ENCODE data around the gene WWTR1. TPM values are rescaled to one million over a fixed set of nuclear protein-coding genes. Genes with fewer than 3 reads are reported as not detected.

Gene WWTR1
- total and polyA plus RNA-seq, 4 donors: 93.5 to 225 (median 131) TPM

DNA sequence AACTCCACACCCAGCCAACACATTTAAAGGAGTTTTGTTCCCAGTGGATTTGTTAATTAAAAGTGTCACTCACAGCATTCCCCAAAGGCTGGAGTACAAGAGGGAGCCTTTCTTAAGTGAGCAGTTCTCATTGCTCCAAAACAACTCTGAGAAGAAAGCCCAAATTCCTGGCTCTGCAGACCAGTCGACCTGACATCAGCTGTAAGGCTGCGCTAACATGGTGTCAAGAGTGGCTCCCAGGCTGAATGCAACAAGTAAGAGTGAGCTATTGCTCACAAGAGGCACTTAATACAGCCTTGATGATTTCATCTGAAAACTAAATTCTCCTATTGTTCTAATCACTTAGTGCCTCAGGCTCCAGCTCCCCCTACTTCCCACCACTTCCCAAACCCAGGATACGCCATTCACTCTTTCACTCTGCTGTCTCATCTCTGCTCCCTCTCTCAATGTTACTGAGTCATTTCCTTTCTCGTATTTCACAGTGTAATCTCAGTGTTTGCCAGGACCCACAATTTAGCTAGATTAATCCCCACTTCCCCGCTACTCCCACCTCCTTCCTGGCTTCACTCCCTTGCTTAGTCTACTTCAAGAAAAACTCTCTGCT is 81.8 kb downstream of the WWTR1 start:
- intact Hi-C loops (cut with DNase I): no loop called here
- 6 to 9% methylated on average over 5 of the region's 5 CpGs for WGBS, 2 donors

DNA sequence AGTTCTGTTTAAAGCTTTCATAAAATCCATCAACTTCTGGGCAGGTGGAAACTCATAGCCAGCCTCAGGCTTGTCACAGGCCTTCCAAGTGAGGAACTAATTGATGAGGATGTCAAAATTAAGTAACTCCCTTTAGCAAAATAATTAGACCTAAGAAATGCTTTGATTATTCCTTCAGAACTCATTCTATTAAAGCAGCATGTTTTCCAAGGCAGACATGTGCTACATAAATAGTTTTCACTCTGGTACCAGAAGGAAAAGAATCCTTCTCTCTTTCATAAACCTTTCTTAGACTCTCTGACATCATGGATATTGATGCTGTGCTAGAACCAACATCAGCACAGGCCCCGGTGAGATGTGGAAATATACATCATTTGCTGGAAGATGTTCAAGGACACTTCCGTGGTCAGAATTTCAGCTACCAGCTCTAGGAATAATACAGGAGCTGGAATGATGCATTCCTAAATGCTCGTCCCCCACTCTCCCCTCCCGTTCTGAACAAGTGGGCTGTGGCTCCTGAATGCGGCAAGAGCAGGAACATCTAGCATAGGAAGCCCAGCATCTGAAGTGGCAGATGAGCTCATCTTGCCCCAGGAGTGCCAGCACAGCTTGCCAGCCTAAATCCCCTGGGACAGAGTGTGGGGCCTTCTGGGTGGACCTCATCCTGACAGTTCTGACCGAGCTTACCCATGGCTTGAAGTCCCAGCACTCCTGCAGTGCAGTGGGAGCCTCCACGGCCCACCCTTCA is 82.4 kb downstream of the WWTR1 start:
- Histone ChIP-seq H3K27ac (ENCODE audit: low read depth in 1 of 2, low read length in 2 of 2) (peak overlapping the region; percentile 79 to 97), H3K36me3 (ENCODE audit: control insufficient read depth in 1 of 2, insufficient read depth in 2 of 2, low read length in 1 of 2) (no peaks in the 10 kb centered on the region), H3K4me3 (ENCODE audit: low read length in 2 of 2) (no peak overlapping the region), H3K9me3 (ENCODE audit: control insufficient read depth, low read length) (no peaks in the 10 kb centered on the region), H3K27me3 (ENCODE audit: control insufficient read depth in 1 of 2, insufficient read depth in 2 of 2, low read length in 1 of 2) (no peaks in the 10 kb centered on the region), H3K4me1 (ENCODE audit: control insufficient read depth in 1 of 2, insufficient read depth in 2 of 2, low read length in 2 of 2) (peaks cover 9 to 24% of the 10 kb centered on the region in 2 donors)
- intact Hi-C loops (cut with DNase I): no loop called here
- WGBS, 2 donors: 6 to 10% methylated on average over 7 of the region's 7 CpGs
- ATAC-seq (ENCODE audit: low FRiP score) (peak; percentile 62), DNase-seq (peak; percentile 81 to 90)

More for the DNA sequence above, 81.8 kb downstream of the WWTR1 start:
- Histone ChIP-seq H3K27me3 (ENCODE audit: control insufficient read depth in 1 of 2, insufficient read depth in 2 of 2, low read length in 1 of 2) (no peaks in the 10 kb centered on the region), H3K9me3 (ENCODE audit: control insufficient read depth, low read length) (no peaks in the 10 kb centered on the region), H3K4me3 (ENCODE audit: low read length in 2 of 2) (no peak overlapping the region), H3K4me1 (ENCODE audit: control insufficient read depth in 1 of 2, insufficient read depth in 2 of 2, low read length in 2 of 2) (peaks cover 9 to 24% of the 10 kb centered on the region in 2 donors), H3K36me3 (ENCODE audit: control insufficient read depth in 1 of 2, insufficient read depth in 2 of 2, low read length in 1 of 2) (no peaks in the 10 kb centered on the region), H3K27ac (ENCODE audit: low read depth in 1 of 2, low read length in 2 of 2) (peak overlapping the region; percentile 79 to 97)
- DNase-seq (peak in 1 of 2 donors; percentile 56), ATAC-seq (ENCODE audit: low FRiP score) (peak; percentile 81)

DNA sequence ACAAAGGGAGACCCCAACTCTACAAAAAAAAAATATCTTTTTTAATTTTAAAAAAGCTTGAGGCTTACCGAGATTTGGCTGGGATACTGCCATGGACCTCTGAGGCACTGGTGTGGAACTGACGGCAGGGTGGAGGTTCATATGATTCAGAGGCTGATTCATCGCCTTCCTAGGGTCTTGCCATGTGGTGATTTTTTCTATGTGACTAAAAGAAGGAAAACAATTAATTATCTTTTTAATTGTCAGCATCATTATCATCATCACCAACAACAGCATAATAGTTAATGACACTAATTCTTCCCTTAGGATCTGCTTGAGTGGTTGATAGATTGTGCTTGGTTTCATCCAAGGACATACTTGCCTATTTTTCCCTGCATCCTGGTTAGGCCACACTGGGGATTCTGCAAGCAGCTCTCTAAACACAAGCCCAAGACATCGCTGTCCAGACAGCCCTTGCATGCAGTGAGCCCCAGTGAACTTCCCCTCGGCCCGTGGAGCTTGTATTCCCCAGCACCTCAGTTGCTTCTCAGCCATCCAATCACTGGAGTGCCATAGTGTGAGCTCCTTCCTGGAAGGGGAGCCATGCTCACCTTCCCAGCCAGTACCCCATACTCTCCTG is 84.9 kb downstream of the WWTR1 start:
- ATAC-seq (ENCODE audit: low FRiP score) (peak; percentile 73), DNase-seq (peak in 1 of 2 donors; percentile 68)
- Histone ChIP-seq H3K4me3 (ENCODE audit: low read length in 2 of 2) (no peak overlapping the region), H3K27ac (ENCODE audit: low read depth in 1 of 2, low read length in 2 of 2) (peak overlapping the region in 1 of 2 donors; percentile 28), H3K36me3 (ENCODE audit: control insufficient read depth in 1 of 2, insufficient read depth in 2 of 2, low read length in 1 of 2) (no peaks in the 10 kb centered on the region), H3K27me3 (ENCODE audit: control insufficient read depth in 1 of 2, insufficient read depth in 2 of 2, low read length in 1 of 2) (no peaks in the 10 kb centered on the region), H3K4me1 (ENCODE audit: control insufficient read depth in 1 of 2, insufficient read depth in 2 of 2, low read length in 2 of 2) (peaks cover 9 to 13% of the 10 kb centered on the region in 2 donors), H3K9me3 (ENCODE audit: control insufficient read depth, low read length) (no peaks in the 10 kb centered on the region)
- intact Hi-C loops (cut with DNase I): loop anchor here (5.0 kb wide), 3 partner anchors 41 to 144 kb away; partner anchors contain the start of gene WWTR1 (in 2 of the 2)
- 41% methylated on average over 6 of the region's 6 CpGs for WGBS, 2 donors

DNA sequence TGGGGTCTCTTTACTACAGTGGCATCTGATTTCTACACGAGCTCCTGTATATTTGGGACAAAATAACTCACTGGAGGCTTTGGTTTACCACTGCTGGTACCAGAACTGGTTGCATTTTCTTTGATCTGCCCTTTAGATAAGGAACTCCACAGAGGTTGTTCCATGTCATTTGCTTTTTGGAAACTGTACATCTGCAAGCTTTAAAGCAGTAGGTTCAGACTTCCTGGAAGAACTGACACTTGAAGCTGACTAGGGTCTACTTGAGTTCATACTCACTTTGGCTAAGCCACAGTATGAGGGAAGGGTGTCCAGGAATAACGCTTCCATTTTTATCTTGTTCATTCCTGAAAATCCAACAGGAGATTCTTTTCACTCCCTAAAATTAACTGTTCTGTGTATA is 86.4 kb downstream of the WWTR1 start:
- peak overlapping the region in 1 of 2 donors; percentile 12 for H3K27ac ChIP-seq (ENCODE audit: low read depth in 1 of 2, low read length in 2 of 2)
- WGBS, 2 donors: 29 to 31% methylated on average over 2 of the region's 2 CpGs

DNA sequence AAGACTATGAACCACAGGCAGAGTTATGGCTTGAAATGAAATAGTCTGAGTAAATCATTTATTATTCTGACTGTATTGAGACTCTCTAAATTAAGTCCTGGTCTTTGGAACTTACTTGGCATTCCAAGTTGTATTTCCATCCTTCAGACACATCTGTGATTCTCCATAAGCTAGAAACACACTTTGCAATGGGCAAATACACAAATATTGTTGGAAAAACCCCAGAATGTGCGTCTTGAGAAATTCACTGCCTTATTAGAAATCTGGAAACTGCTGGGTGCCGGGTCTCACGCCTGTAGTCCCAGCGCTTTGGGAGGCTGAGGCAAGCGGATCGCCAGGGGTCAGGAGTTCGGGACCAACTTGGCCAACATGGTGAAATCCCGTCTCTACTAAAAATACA is 87.8 kb downstream of the WWTR1 start:
- 65 to 72% methylated on average over 8 of the region's 8 CpGs for WGBS, 2 donors
- Histone ChIP-seq H3K4me1 (ENCODE audit: control insufficient read depth in 1 of 2, insufficient read depth in 2 of 2, low read length in 2 of 2) (peaks cover 9 to 16% of the 10 kb centered on the region in 2 donors), H3K9me3 (ENCODE audit: control insufficient read depth, low read length) (no peaks in the 10 kb centered on the region), H3K27ac (ENCODE audit: low read depth in 1 of 2, low read length in 2 of 2) (no peak overlapping the region), H3K4me3 (ENCODE audit: low read length in 2 of 2) (no peak overlapping the region), H3K36me3 (ENCODE audit: control insufficient read depth in 1 of 2, insufficient read depth in 2 of 2, low read length in 1 of 2) (no peaks in the 10 kb centered on the region), H3K27me3 (ENCODE audit: control insufficient read depth in 1 of 2, insufficient read depth in 2 of 2, low read length in 1 of 2) (no peaks in the 10 kb centered on the region)
- intact Hi-C loops (cut with DNase I): loop anchor here (5.0 kb wide), 3 partner anchors 38 to 147 kb away; partner anchors contain the start of gene WWTR1 (in 2 of the 2)
- ATAC-seq (ENCODE audit: low FRiP score) (no peak), DNase-seq (no peak)

More for the DNA sequence above, 86.4 kb downstream of the WWTR1 start:
- Histone ChIP-seq H3K4me1 (ENCODE audit: control insufficient read depth in 1 of 2, insufficient read depth in 2 of 2, low read length in 2 of 2) (peaks cover 11 to 12% of the 10 kb centered on the region in 2 donors), H3K4me3 (ENCODE audit: low read length in 2 of 2) (no peak overlapping the region), H3K9me3 (ENCODE audit: control insufficient read depth, low read length) (no peaks in the 10 kb centered on the region), H3K27me3 (ENCODE audit: control insufficient read depth in 1 of 2, insufficient read depth in 2 of 2, low read length in 1 of 2) (no peaks in the 10 kb centered on the region), H3K36me3 (ENCODE audit: control insufficient read depth in 1 of 2, insufficient read depth in 2 of 2, low read length in 1 of 2) (no peaks in the 10 kb centered on the region)
- intact Hi-C loops (cut with DNase I): loop anchor here (5.0 kb wide), 3 partner anchors 39 to 146 kb away; partner anchors contain the start of gene WWTR1 (in 2 of the 2)
- no peak for ATAC-seq (ENCODE audit: low FRiP score)
- no peak for DNase-seq

DNA sequence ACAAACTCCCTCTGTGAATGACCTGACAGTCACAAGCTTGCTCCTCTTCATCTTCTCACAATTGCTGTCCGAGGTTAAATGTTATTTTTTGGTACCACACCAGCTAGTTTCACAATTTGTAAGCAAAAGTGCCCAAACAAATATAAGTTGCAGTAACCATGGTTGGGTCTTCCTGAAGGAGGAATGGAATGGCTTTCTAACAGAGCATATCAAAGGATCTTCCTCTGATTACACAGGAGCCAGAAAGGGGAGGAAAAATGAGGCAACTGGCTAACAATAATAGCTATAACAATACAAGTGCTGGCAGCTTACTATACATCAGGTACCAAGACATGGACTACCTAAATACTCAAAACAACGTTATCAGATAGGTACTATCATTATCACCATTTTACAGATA is 90.4 kb downstream of the WWTR1 start:
- Histone ChIP-seq H3K36me3 (ENCODE audit: control insufficient read depth in 1 of 2, insufficient read depth in 2 of 2, low read length in 1 of 2) (no peaks in the 10 kb centered on the region), H3K27me3 (ENCODE audit: control insufficient read depth in 1 of 2, insufficient read depth in 2 of 2, low read length in 1 of 2) (no peaks in the 10 kb centered on the region), H3K4me1 (ENCODE audit: control insufficient read depth in 1 of 2, insufficient read depth in 2 of 2, low read length in 2 of 2) (peaks cover 9 to 15% of the 10 kb centered on the region in 2 donors), H3K4me3 (ENCODE audit: low read length in 2 of 2) (no peak overlapping the region), H3K27ac (ENCODE audit: low read depth in 1 of 2, low read length in 2 of 2) (no peak overlapping the region), H3K9me3 (ENCODE audit: control insufficient read depth, low read length) (no peaks in the 10 kb centered on the region)
- 25 to 44% methylated on average over 2 of the region's 2 CpGs for WGBS, 2 donors
- ATAC-seq (ENCODE audit: low FRiP score) (no peak), DNase-seq (no peak)
- intact Hi-C loops (cut with DNase I): no loop called here

DNA sequence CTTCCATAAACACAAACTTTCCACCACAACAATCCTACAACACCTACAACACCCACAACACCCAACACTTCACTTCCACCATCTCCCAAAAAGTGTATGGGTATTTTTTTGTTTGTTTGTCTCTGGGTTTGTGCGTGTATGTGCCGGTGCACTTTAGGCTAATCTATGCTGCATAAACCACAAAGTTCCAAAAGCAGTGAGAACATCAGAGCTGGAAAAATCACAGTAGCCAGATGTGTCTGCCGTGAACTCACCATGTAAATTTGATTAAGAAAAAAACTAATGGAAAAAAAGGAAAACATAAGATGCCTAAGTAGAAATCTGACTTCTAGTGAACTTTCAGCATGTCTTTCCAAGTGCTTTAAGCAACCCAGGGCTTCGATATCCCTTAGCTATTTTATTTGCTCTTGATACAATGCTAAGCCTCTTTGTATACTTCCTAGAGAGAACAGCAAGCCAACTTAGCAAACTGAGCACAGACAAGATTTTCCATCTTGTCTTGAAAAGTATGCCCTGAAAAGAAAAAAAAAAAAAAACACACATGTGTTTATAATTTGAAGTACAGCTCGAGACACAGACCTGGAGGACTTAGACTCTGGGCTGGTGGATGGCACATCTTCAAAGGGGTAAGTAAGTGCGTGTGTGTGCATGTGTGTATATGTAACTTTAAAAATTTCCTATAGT is 91.4 kb downstream of the WWTR1 start:
- intact Hi-C loops (cut with DNase I): no loop called here
- no peaks in the 10 kb centered on the region for H3K36me3 ChIP-seq (ENCODE audit: control insufficient read depth in 1 of 2, insufficient read depth in 2 of 2, low read length in 1 of 2)
- no peak for DNase-seq
- ATAC-seq (ENCODE audit: low FRiP score): no peak
- no peaks in the 10 kb centered on the region for H3K27me3 ChIP-seq (ENCODE audit: control insufficient read depth in 1 of 2, insufficient read depth in 2 of 2, low read length in 1 of 2)
- H3K4me3 ChIP-seq (ENCODE audit: low read length in 2 of 2): no peak overlapping the region
- H3K9me3 ChIP-seq (ENCODE audit: control insufficient read depth, low read length): no peaks in the 10 kb centered on the region
- H3K27ac ChIP-seq (ENCODE audit: low read depth in 1 of 2, low read length in 2 of 2): peak overlapping the region in 1 of 2 donors; percentile 57
- H3K4me1 ChIP-seq (ENCODE audit: control insufficient read depth in 1 of 2, insufficient read depth in 2 of 2, low read length in 2 of 2): peaks cover 4 to 8% of the 10 kb centered on the region in 2 donors
- WGBS, 2 donors: 35 to 40% methylated on average over 6 of the region's 6 CpGs

DNA sequence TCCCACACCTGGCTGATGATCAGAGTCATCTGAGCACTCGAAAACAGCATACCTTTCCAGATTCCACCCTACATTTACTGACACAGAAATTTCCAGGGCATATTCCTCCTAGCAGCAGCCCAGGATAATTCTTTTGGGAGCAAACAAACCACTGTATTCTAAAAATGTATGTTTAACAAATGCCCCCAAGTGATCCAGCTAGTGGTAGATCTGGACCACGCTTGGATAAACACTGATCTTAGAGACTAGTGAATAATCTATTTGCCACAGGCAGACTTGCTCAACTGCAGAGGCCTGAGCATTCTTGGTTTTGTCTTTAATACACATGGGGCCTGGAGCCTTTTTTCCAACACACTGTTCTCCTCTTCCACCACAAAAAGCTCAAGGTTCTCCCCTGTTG is 93.7 kb downstream of the WWTR1 start:
- Histone ChIP-seq H3K4me3 (ENCODE audit: low read length in 2 of 2) (no peak overlapping the region), H3K27me3 (ENCODE audit: control insufficient read depth in 1 of 2, insufficient read depth in 2 of 2, low read length in 1 of 2) (no peaks in the 10 kb centered on the region), H3K9me3 (ENCODE audit: control insufficient read depth, low read length) (no peaks in the 10 kb centered on the region), H3K4me1 (ENCODE audit: control insufficient read depth in 1 of 2, insufficient read depth in 2 of 2, low read length in 2 of 2) (peaks cover 4 to 8% of the 10 kb centered on the region in 2 donors), H3K36me3 (ENCODE audit: control insufficient read depth in 1 of 2, insufficient read depth in 2 of 2, low read length in 1 of 2) (no peaks in the 10 kb centered on the region), H3K27ac (ENCODE audit: low read depth in 1 of 2, low read length in 2 of 2) (no peak overlapping the region)
- ATAC-seq (ENCODE audit: low FRiP score) (no peak), DNase-seq (no peak)
- intact Hi-C loops (cut with DNase I): no loop called here
- 97 to 99% methylated on average over 2 of the region's 2 CpGs for WGBS, 2 donors

Data from aorta (tissue), 5 donors.